Embryonic facial prominence (tissue), 1 donor: ENCODE measurements around the gene C2CD4B.

ENCODE experiments used
- DNase-seq: peaks from one replicate; pipeline ENCODE4 v3.0.0-alpha.2; 2016; ENCODE audit errors: extremely low spot score

Gene C2CD4B

GRCh38 chr15:62149729-62150128, 15.4 kb downstream of the C2CD4B start:
- DNase-seq, result no peak

GRCh38 chr15:62147551-62147950, 17.5 kb downstream of the C2CD4B start:
- no peak for DNase-seq

- no peak for DNase-seq
Observed at GRCh38 chr15:62147149-62147548, 17.9 kb downstream of the C2CD4B start.

GRCh38 chr15:62145015-62145735, 19.9 kb downstream of the C2CD4B start:
- DNase-seq, result no peak

- no peak for DNase-seq
Observed at GRCh38 chr15:62142736-62143135, 22.3 kb downstream of the C2CD4B start.

GRCh38 chr15:62141643-62142588, 23.2 kb downstream of the C2CD4B start:
- no peak for DNase-seq

- no peak for DNase-seq
Observed at GRCh38 chr15:62141200-62141599, 23.9 kb downstream of the C2CD4B start.

- no peak for DNase-seq
Observed at GRCh38 chr15:62138124-62138523, 27.0 kb downstream of the C2CD4B start.

GRCh38 chr15:62136911-62137865, 27.9 kb downstream of the C2CD4B start:
- no peak for DNase-seq

GRCh38 chr15:62135532-62136134, 29.5 kb downstream of the C2CD4B start:
- no peak for DNase-seq

- DNase-seq, result no peak
Observed at GRCh38 chr15:62133141-62133540, 31.9 kb downstream of the C2CD4B start.

- DNase-seq, result no peak
Observed at GRCh38 chr15:62128916-62129315, 36.2 kb downstream of the C2CD4B start.

GRCh38 chr15:62126364-62126763, 38.7 kb downstream of the C2CD4B start:
- DNase-seq, result no peak

- no peak for DNase-seq
Observed at GRCh38 chr15:62125773-62126172, 39.3 kb downstream of the C2CD4B start.

- DNase-seq, result no peak
Observed at GRCh38 chr15:62124973-62125303, 40.1 kb downstream of the C2CD4B start.

- DNase-seq, result no peak
Observed at GRCh38 chr15:62124176-62124972, 40.7 kb downstream of the C2CD4B start.

GRCh38 chr15:62122249-62122648, 42.8 kb downstream of the C2CD4B start:
- DNase-seq, result no peak

GRCh38 chr15:62121273-62122015, 43.6 kb downstream of the C2CD4B start:
- DNase-seq, result no peak

GRCh38 chr15:62120776-62121175, 44.3 kb downstream of the C2CD4B start:
- no peak for DNase-seq

GRCh38 chr15:62119874-62120273, 45.2 kb downstream of the C2CD4B start:
- DNase-seq, result no peak
